HCT116 (cell line): ENCODE data around the gene UBL4B. TPM values are rescaled to one million over a fixed set of nuclear protein-coding genes. Genes with fewer than 3 reads are reported as not detected.

ENCODE experiments used
- ATAC-seq: fragments of 200-7000 bp; cut with Tn5 transposase; 2 replicates; pipeline ENCODE4 v1.9.1; 2020; ENCODE audit warnings: mild to moderate bottlenecking, moderate library complexity
- BruUV-seq: library from RNA; stranded (reverse); fragments of 400-500 nt; replicated peaks from 2 replicates; lab custom pipeline; 2021; lab: Mats Ljungman, UMichigan
- CTCF ChIA-PET: fragments of 300-600 bp; sonication (Branson Sonifier 250); formaldehyde crosslinking; loops from one replicate; lab custom pipeline; 2021; ENCODE audit warnings: antibody characterized with exemption; lab: Charles Lee
- POLR2A ChIA-PET: fragments of 300-600, 350-600 bp; sonication (Branson Sonifier 250); formaldehyde crosslinking; loops from one replicate; lab custom pipeline; 2021; ENCODE audit warnings: antibody characterized with exemption; lab: Charles Lee
- RAD21 ChIA-PET, 2 experiments: fragments of 300-600 bp; sonication (Branson Sonifier 250); formaldehyde crosslinking; loops; one replicate each; lab custom pipeline; 2023; ENCODE audit warnings: low total read pairs in 2 of 2; ENCODE audit not compliant: uncharacterized antibody in 2 of 2, unreplicated experiment in 2 of 2, low non-redundant PET in 1 of 2; lab: Charles Lee
- DNase-seq: peaks from one replicate; pipeline ENCODE4 v3.0.0-alpha.2; 2010; ENCODE audit warnings: low read depth, low spot score
- H2AFZ ChIP-seq: fragments of 200-600 bp; shearing (Covaris generic), sonication (generic); 2 replicates; pipeline ENCODE4 v1.6.1; 2017; ENCODE audit warnings: low read depth, mixed run types, mixed read lengths, antibody characterized with exemption, low read length; ENCODE audit not compliant: poor library complexity, severe bottlenecking
- H3K27ac ChIP-seq: 2 replicates; pipeline ENCODE4 v1.5.1; 2012; ENCODE audit warnings: low read depth, low read length
- H3K27me3 ChIP-seq: fragments of 200-600 bp; sonication (generic); 2 replicates; pipeline ENCODE4 v1.6.1; 2016; ENCODE audit warnings: mixed run types, low read length, mixed read lengths; ENCODE audit not compliant: insufficient read depth
- H3K36me3 ChIP-seq, 2 experiments: fragments of 200-500 bp in 1 of 2; fragments of 200-600 bp in 1 of 2; sonication (Bioruptor generic) in 1 of 2; sonication (generic) in 1 of 2; 2 replicates each; pipeline versions ENCODE4 v1.5.1 to v1.6.1; 2014 to 2016; ENCODE audit warnings: low read length in 2 of 2, inconsistent platforms in 1 of 2, mixed read lengths in 1 of 2, mixed run types in 1 of 2; ENCODE audit not compliant: insufficient read depth in 2 of 2, control insufficient read depth in 1 of 2
- H3K4me1 ChIP-seq, 2 experiments: fragments of 200-600 bp in 1 of 2; sonication (generic) in 1 of 2; 2 replicates each; pipeline versions ENCODE4 v1.5.1 to v1.6.1; 2012 to 2017; ENCODE audit warnings: low read length in 2 of 2, inconsistent platforms in 1 of 2, mild to moderate bottlenecking in 1 of 2, mixed read lengths in 1 of 2, mixed run types in 1 of 2, moderate library complexity in 1 of 2; ENCODE audit not compliant: insufficient read depth in 2 of 2, control insufficient read depth in 1 of 2
- H3K4me2 ChIP-seq: fragments of 200-600 bp; sonication (generic); 2 replicates; pipeline ENCODE4 v1.6.1; 2017; ENCODE audit warnings: mixed run types, low read length, mixed read lengths
- H3K4me3 ChIP-seq, 2 experiments: fragments of 200-600 bp in 1 of 2; sonication (generic) in 1 of 2; replicated peaks in 1 of 2; 2 replicates each; pipeline ENCODE4 v1.5.1; 2011 to 2016; ENCODE audit warnings: low read length in 2 of 2, control low read depth in 1 of 2, low read depth in 1 of 2, mild to moderate bottlenecking in 1 of 2, mixed read lengths in 1 of 2, mixed run types in 1 of 2
- H3K79me2 ChIP-seq: fragments of 200-600 bp; sonication (generic); 2 replicates; pipeline ENCODE4 v1.6.1; 2017; ENCODE audit warnings: mild to moderate bottlenecking, mixed run types, low read length, moderate library complexity, mixed read lengths; ENCODE audit not compliant: insufficient read depth
- H3K9ac ChIP-seq: fragments of 200-600 bp; sonication (generic); 2 replicates; pipeline ENCODE4 v1.6.1; 2016; ENCODE audit warnings: low read length, mixed read lengths
- H3K9me2 ChIP-seq: fragments of 200-600 bp; sonication (generic), shearing (Covaris generic); 2 replicates; pipeline ENCODE4 v1.6.1; 2017; ENCODE audit warnings: mixed run types, mild to moderate bottlenecking, moderate library complexity; ENCODE audit not compliant: insufficient read depth
- H3K9me3 ChIP-seq, 2 experiments: fragments of 200-500 bp in 1 of 2; fragments of 200-600 bp in 1 of 2; sonication (Bioruptor generic) in 1 of 2; sonication (generic) in 1 of 2; 2 replicates each; pipeline ENCODE4 v1.6.1; 2014 to 2017; ENCODE audit warnings: low read length in 2 of 2, mixed read lengths in 2 of 2, inconsistent platforms in 1 of 2, low read depth in 1 of 2, mild to moderate bottlenecking in 1 of 2, mixed run types in 1 of 2, moderate library complexity in 1 of 2; ENCODE audit not compliant: control insufficient read depth in 1 of 2, insufficient read depth in 1 of 2
- H4K20me1 ChIP-seq: fragments of 200-600 bp; sonication (generic), shearing (Covaris generic); 2 replicates; pipeline ENCODE4 v1.6.1; 2017; ENCODE audit warnings: mixed run types, mild to moderate bottlenecking, moderate library complexity; ENCODE audit not compliant: insufficient read depth
- CBX3 ChIP-seq: IDR thresholded peaks from 2 replicates; pipeline ENCODE4 v1.6.1; 2012; ENCODE audit warnings: low read depth
- EGR1 ChIP-seq: IDR thresholded peaks from 2 replicates; pipeline ENCODE4 v1.6.1; 2012; ENCODE audit warnings: low read depth
- ELF1 ChIP-seq: IDR thresholded peaks from 2 replicates; pipeline ENCODE4 v1.6.1; 2012; ENCODE audit warnings: low read depth, borderline replicate concordance
- EZH2phosphoT487 ChIP-seq: fragments of 200-600 bp; IDR thresholded peaks from 2 replicates; pipeline ENCODE4 v1.6.1; 2018; ENCODE audit warnings: antibody characterized with exemption, borderline replicate concordance
- FOSL1 ChIP-seq: IDR thresholded peaks from 2 replicates; pipeline ENCODE4 v1.6.1; 2012; ENCODE audit warnings: low read depth
- JUND ChIP-seq: IDR thresholded peaks from 2 replicates; pipeline ENCODE4 v1.6.1; 2012
- POLR2A ChIP-seq: IDR thresholded peaks from 2 replicates; pipeline ENCODE4 v1.7.0; 2011; ENCODE audit warnings: borderline replicate concordance; ENCODE audit not compliant: insufficient read depth, insufficient read length; ENCODE audit errors: extremely low read depth
- POLR2AphosphoS5 ChIP-seq: IDR thresholded peaks from 2 replicates; pipeline ENCODE4 v1.6.1; 2011; ENCODE audit warnings: mild to moderate bottlenecking, low read depth, low read length, moderate library complexity
- RAD21 ChIP-seq: IDR thresholded peaks from 2 replicates; pipeline ENCODE4 v1.6.1; 2012; ENCODE audit warnings: low read depth, mild to moderate bottlenecking
- SIN3A ChIP-seq: IDR thresholded peaks from 2 replicates; pipeline ENCODE4 v1.6.1; 2012; ENCODE audit warnings: low read depth
- TCF7L2 ChIP-seq: IDR thresholded peaks from 2 replicates; pipeline ENCODE4 v1.7.0; 2011; ENCODE audit warnings: borderline replicate concordance, inconsistent platforms; ENCODE audit not compliant: insufficient read depth, insufficient read length; ENCODE audit errors: extremely low read depth
- YY1 ChIP-seq: IDR thresholded peaks from 2 replicates; pipeline ENCODE4 v1.6.1; 2011; ENCODE audit warnings: low read length, low read depth, moderate library complexity, mild to moderate bottlenecking; ENCODE audit not compliant: insufficient replicate concordance; ENCODE audit errors: extremely low read depth
- intact Hi-C: fragments of 100-400 bp; cut with micrococcal nuclease; formaldehyde crosslinking; loops from 2 replicates; pipeline ENCODE4 v1.10.0; 2022
- total RNA-seq: library from RNA; stranded (reverse); gene quantifications from one replicate; pipeline ENCODE4 v1.2.1, GENCODE V29; 2021; ENCODE audit not compliant: unreplicated experiment
- TF ChIP-seq, protein P1 (sequence below): IDR thresholded peaks from 2 replicates; pipeline ENCODE4 v1.6.1; 2012
- TF ChIP-seq, protein P2 (sequence below): IDR thresholded peaks from 2 replicates; pipeline ENCODE4 v1.6.1; 2012

Gene UBL4B
- total RNA-seq, 1 experiment from 2014 or later: 0.57 TPM

- no peaks in the 10 kb centered on the region for H4K20me1 ChIP-seq
- H3K79me2 ChIP-seq: no peaks in the 10 kb centered on the region
- H3K4me2 ChIP-seq: no peak overlapping the region
- H3K9me2 ChIP-seq: no peaks in the 10 kb centered on the region
- CTCF ChIA-PET: no interaction called here
- no peaks in the 10 kb centered on the region for H3K9me3 ChIP-seq
- no peaks in the 10 kb centered on the region for H3K36me3 ChIP-seq
- no peak overlapping the region for H3K9ac ChIP-seq
- TF ChIP-seq, protein P1, sequence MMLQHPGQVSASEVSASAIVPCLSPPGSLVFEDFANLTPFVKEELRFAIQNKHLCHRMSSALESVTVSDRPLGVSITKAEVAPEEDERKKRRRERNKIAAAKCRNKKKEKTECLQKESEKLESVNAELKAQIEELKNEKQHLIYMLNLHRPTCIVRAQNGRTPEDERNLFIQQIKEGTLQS: no peak
- no peak for TF ChIP-seq TCF7L2
- no peak for TF ChIP-seq YY1
- TF ChIP-seq POLR2A: no peak
- TF ChIP-seq RAD21: no peak
- TF ChIP-seq FOSL1: no peak
- TF ChIP-seq EZH2phosphoT487: no peak
- TF ChIP-seq JUND: no peak
- TF ChIP-seq ELF1: no peak
- no peak for TF ChIP-seq SIN3A
- no TSS peak for BruUV-seq
- no peak overlapping the region for H3K27ac ChIP-seq
- peaks cover 3% of the 10 kb centered on the region; the same call in 1 of the 2 replicates for H3K27me3 ChIP-seq
- H3K4me1 ChIP-seq: peaks cover 0 to 4% of the 10 kb centered on the region in 2 experiments; a peak in 1 of 4 replicates
- no peak overlapping the region for H2AFZ ChIP-seq
- POLR2A ChIA-PET: no interaction called here
- no peak overlapping the region for H3K4me3 ChIP-seq
- RAD21 ChIA-PET: no interaction called here
- DNase-seq (no peak), ATAC-seq (no peak)
- intact Hi-C loops: no loop called here
These were observed 4.3 kb upstream of the UBL4B start for GRCh38 chr1:110107867-110108469.

GRCh38 chr1:110111081-110111480, 1.2 kb upstream of the UBL4B start:
- intact Hi-C loops: no loop called here
- H3K9me3 ChIP-seq: no peaks in the 10 kb centered on the region
- no peak overlapping the region for H3K4me2 ChIP-seq
- ATAC-seq: no peak
- CTCF ChIA-PET: no interaction called here
- peaks cover 7% of the 10 kb centered on the region; the same call in 1 of the 2 replicates for H3K27me3 ChIP-seq
- RAD21 ChIA-PET: no interaction called here
- no peak overlapping the region for H3K27ac ChIP-seq
- no peaks in the 10 kb centered on the region for H4K20me1 ChIP-seq
- DNase-seq: no peak
- H3K4me3 ChIP-seq: no peak overlapping the region
- no peak overlapping the region for H3K9ac ChIP-seq
- H3K4me1 ChIP-seq: peaks cover 0 to 1% of the 10 kb centered on the region in 2 experiments; a peak in 1 of 4 replicates
- no peaks in the 10 kb centered on the region for H3K9me2 ChIP-seq
- no TSS peak for BruUV-seq
- POLR2A ChIA-PET: no interaction called here
- H3K79me2 ChIP-seq: no peaks in the 10 kb centered on the region
- TF ChIP-seq POLR2AphosphoS5 (no peak), POLR2A (no peak), EGR1 (no peak), CBX3 (no peak)
- TF ChIP-seq, protein P2, sequence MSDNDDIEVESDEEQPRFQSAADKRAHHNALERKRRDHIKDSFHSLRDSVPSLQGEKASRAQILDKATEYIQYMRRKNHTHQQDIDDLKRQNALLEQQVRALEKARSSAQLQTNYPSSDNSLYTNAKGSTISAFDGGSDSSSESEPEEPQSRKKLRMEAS: no peak
- H3K36me3 ChIP-seq: no peaks in the 10 kb centered on the region
- no peak overlapping the region for H2AFZ ChIP-seq
